Skeletal muscle satellite cell (primary cell): Measurements from ENCODE around the gene PLK3. TPM values are rescaled to one million over a fixed set of nuclear protein-coding genes. Genes with fewer than 3 reads are reported as not detected.
"Not testable (repeated sequence)": the region's sequence is repeated elsewhere in the genome, so short reads cannot be mapped to it uniquely, and the experiment has no call there.

Experiments used
- H3K27me3 ChIP-seq: 2 replicates; pipeline ENCODE4 v1.7.0; 2013; ENCODE audit warnings: low read length; ENCODE audit not compliant: control insufficient read depth, insufficient read depth
- H3K36me3 ChIP-seq: 2 replicates; pipeline ENCODE4 v1.7.0; 2013; ENCODE audit warnings: mild to moderate bottlenecking, control low read depth, low read length; ENCODE audit not compliant: insufficient read depth
- H3K4me1 ChIP-seq: 2 replicates; pipeline ENCODE4 v1.7.0; 2013; ENCODE audit warnings: low read length; ENCODE audit not compliant: control insufficient read depth, insufficient read depth
- H3K4me2 ChIP-seq: 2 replicates; pipeline ENCODE4 v1.7.0; 2013; ENCODE audit warnings: mild to moderate bottlenecking, low read length
- H3K4me3 ChIP-seq: 2 replicates; pipeline ENCODE4 v1.7.0; 2013; ENCODE audit warnings: low read length
- H3K9ac ChIP-seq: 2 replicates; pipeline ENCODE4 v1.7.0; 2013; ENCODE audit warnings: mild to moderate bottlenecking, low read depth, low read length, moderate library complexity
- H3K9me3 ChIP-seq: replicated peaks from 2 replicates; pipeline ENCODE4 v1.7.0; 2013; ENCODE audit warnings: mild to moderate bottlenecking, control low read depth, low read length
- total RNA-seq: library from RNA; depleted of rRNA; stranded (reverse); fragments of >200 nt; gene quantifications from 2 replicates; pipeline ENCODE4 v1.2.3, GENCODE V29; 2012; rRNA removed

The PLK3 gene
- 25.1 and 31.4 TPM in 2 replicates for total RNA-seq

DNA sequence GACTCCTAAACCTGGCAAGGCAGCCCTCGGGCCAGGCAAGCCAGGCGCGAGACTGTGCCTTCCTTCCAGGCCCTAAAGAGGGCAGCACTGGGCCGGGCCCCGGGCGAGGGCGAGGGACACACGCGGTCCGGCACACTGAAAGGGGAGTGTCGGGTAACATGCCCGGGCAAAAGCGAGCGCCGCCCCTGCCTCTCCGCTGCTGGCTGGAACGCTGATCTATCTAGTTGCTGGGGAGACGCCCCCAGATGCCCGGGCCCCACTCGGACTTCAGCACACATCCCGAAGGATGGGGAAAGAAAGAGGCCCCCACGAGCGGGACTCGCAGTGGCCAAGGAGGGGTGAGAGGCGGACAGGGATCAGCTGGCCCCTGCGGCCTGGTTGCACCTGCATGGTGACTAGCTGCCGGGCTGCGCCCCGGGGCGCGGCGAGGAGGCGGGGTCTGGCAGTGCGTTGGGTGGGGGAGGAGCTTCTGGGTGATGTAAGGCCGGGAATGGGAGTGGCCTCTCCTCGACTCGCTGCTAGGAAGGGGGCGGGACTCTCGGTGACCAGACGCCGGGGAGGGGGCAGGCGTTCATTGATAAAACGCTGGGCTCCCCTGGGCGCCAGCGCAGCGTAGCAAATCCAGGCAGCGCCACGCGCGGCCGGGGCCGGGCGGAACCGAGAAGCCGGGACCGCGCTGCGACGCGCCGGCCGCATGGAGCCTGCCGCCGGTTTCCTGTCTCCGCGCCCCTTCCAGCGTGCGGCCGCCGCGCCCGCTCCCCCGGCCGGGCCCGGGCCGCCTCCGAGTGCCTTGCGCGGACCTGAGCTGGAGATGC, at the start of gene PLK3:
PLK3 (plus strand) TSS at position 608 of the 815 bp plus-strand sequence; CDS start at position 695, 87 bp downstream.
- Histone ChIP-seq H3K9ac (peak within 1 kb of the TSS; percentile 93), H3K36me3 (peaks cover 29% of the 10 kb centered on the region), H3K4me2 (peak within 1 kb of the TSS; percentile 97), H3K4me1 (peaks cover 31% of the 10 kb centered on the region), H3K4me3 (peak within 1 kb of the TSS; percentile 85), H3K27me3 (no peaks in the 10 kb centered on the region), H3K9me3 (no peaks in the 10 kb centered on the region)

DNA sequence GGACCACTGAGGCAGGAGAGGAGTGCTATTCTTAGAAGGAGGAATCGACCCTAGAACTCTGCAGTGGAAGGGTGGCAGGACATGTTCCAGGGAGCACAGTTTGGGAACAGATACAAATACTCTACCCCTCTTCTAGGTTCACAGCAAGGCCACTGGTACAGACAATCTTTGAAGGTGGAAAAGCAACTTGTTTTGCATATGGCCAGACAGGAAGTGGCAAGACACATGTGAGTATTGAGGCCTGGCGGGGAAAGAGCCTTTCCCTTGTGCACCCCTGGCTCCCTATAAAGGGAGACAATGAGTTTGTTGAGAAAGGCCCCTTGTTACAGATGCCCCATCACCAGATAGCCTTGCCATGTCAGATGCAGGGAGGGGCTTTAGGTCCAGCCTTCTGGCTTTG, 42.8 kb upstream of the PLK3 start:
- H3K9me3 ChIP-seq: no peaks in the 10 kb centered on the region
- no peak overlapping the region for H3K4me2 ChIP-seq
- H3K4me3 ChIP-seq: no peak overlapping the region
- H3K4me1 ChIP-seq: no peaks in the 10 kb centered on the region
- H3K36me3 ChIP-seq: peaks cover 54% of the 10 kb centered on the region
- no peaks in the 10 kb centered on the region for H3K27me3 ChIP-seq
- no peak overlapping the region for H3K9ac ChIP-seq

DNA sequence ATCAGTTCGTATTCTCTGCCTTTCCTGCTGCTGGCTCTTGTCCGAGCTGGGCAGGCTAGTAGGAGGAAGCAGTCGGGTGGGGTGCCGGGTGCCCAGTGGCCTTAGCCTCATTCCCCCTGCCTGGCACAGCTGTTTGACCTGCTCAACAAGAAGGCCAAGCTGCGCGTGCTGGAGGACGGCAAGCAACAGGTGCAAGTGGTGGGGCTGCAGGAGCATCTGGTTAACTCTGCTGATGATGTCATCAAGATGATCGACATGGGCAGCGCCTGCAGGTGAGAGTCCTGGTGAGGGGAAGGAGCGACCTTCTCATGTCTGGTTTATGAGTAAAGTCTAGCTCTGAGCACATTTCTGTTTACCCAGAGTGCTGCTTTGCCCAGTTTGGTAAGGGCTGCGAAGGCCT, 41.1 kb upstream of the PLK3 start:
- Histone ChIP-seq H3K9me3 (no peaks in the 10 kb centered on the region), H3K4me2 (no peak overlapping the region), H3K4me1 (no peaks in the 10 kb centered on the region), H3K9ac (no peak overlapping the region), H3K27me3 (no peaks in the 10 kb centered on the region), H3K4me3 (no peak overlapping the region), H3K36me3 (peaks cover 55% of the 10 kb centered on the region)

DNA sequence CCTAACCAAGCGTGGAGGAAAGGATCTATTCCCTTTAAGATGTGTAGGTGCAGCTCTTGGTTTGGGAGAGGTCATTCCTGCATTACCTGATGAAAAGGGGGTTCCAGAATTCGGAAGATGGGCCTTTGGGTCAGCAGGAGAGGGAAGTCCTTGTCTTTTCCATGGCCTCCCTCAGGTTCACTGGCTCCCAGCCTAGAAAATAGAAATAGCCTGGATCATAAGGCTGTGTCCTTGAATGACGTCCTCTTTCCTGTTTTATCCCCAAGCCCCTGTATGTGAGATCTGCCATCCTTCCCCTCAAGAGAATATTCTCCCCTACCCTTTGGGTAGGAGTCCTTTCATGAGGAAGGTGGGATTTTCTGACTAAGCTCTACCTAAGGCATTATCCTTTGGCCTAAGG, 39.3 kb upstream of the PLK3 start:
- no peaks in the 10 kb centered on the region for H3K27me3 ChIP-seq
- H3K36me3 ChIP-seq: peaks cover 51% of the 10 kb centered on the region
- no peak overlapping the region for H3K9ac ChIP-seq
- H3K4me1 ChIP-seq: no peaks in the 10 kb centered on the region
- no peak overlapping the region for H3K4me3 ChIP-seq
- H3K9me3 ChIP-seq: no peaks in the 10 kb centered on the region
- no peak overlapping the region for H3K4me2 ChIP-seq

DNA sequence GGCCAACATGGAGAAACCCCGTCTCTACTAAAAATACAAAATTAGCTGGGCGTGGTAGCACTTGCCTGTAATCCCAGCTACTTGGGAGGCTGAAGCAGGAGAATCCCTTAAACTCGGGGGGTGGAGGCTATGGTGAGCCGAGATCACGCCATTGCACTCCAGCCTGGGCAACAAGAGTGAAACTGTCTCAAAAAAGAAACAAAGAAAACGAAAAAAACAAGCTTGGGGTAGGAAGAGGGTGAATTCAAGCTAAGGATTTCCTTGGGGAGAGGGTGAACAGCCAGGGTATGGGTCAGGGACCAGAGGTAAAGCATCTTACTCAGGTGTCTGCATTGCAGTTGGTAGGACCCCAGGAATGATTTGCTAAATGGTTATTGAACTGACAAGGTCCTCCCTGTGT, 33.8 kb upstream of the PLK3 start:
- not testable (repeated sequence) for H3K9ac ChIP-seq, H3K4me3 ChIP-seq, H3K4me2 ChIP-seq, H3K9me3 ChIP-seq, H3K27me3 ChIP-seq, H3K4me1 ChIP-seq
- peaks cover 21% of the 10 kb centered on the region for H3K36me3 ChIP-seq

DNA sequence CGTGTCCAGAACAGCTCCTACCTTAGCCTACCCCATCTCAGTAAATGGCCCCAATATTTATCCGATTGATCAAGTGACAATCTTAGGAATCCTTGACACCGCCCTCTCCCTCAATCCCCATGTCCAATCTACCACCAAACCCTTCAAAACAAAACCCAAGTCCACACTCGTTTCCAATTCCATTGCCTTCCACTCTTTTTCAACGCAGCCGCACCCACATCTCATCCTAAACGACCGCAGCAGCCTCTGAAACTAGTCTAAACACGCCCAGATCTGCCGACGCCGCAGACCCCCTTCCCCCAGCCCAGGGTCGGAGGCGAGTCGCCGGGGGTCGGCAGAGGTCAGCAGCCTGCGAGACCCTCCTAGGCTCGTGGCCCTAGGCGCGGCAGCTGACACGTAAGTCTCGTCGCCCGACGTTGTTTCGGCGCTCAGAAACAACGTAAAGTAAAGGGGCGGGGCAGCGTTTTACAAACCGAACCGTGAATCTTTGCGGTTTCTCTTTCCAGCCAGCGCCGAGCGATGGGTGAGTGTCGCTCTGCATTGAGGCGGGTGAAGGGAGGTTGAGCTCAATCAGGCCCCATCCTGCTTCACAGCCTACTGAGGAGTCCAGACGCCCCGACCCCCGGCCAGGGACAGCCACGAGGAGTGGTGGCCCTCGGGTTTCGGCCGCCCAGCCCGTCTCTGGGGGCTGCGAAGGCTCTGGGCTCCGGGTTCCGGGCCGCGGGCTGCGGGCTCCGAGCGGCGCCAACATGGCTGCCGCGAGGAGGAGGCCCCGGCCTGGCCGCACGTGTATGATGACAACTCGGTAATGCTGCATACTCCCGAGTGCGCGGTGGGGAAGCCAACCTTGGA, 24.9 kb upstream of the PLK3 start, which contains the start of gene RPS8:
RPS8 (plus strand) TSS at position 463 of the 852 bp plus-strand sequence; CDS start at position 520, 57 bp downstream.
- H3K9ac ChIP-seq: peak within 1 kb of the TSS; percentile 95
- peak within 1 kb of the TSS; percentile 94 for H3K4me2 ChIP-seq
- peaks cover 46% of the 10 kb centered on the region for H3K36me3 ChIP-seq
- H3K27me3 ChIP-seq: no peaks in the 10 kb centered on the region
- no peaks in the 10 kb centered on the region for H3K9me3 ChIP-seq
- H3K4me3 ChIP-seq: peak within 1 kb of the TSS; percentile 91
- peaks cover 17% of the 10 kb centered on the region for H3K4me1 ChIP-seq

DNA sequence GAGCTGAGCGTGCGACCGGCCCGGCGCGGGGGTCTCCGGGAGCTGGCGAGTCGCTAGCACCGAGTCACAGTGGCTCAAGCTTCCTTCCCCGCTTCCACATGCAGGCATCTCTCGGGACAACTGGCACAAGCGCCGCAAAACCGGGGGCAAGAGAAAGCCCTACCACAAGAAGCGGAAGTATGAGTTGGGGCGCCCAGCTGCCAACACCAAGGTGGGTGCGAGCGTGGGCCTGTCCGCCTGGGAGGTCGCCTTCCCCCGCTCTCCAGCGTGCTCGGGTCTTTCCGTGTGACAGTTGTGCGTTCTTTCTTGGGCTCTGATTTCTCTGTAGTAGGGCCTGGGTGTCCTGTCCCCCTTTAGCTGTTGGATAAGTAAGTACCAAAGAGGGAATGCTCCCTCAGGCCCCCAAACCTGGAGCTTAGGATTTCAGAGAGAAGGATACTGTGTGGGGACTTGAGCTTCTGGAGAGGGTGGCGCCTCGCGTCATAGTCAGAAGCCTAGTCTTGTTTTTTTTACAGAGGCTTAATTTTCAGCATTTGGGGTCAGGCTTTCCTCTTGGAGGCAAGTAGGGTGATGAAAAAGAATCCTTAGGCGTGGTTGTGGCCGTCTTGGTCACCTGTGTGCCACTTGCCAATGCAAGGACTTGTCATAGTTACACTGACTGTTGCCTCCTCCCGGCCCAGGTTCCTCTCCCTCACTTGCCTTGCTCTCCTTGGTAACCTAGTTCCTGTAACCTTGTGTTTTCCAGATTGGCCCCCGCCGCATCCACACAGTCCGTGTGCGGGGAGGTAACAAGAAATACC, 24.0 kb upstream of the PLK3 start:
- Histone ChIP-seq H3K36me3 (peaks cover 55% of the 10 kb centered on the region), H3K4me2 (peak overlapping the region; percentile 94), H3K4me3 (peak overlapping the region; percentile 91), H3K4me1 (peaks cover 17% of the 10 kb centered on the region), H3K9ac (peak overlapping the region; percentile 95), H3K9me3 (no peaks in the 10 kb centered on the region), H3K27me3 (no peaks in the 10 kb centered on the region)

DNA sequence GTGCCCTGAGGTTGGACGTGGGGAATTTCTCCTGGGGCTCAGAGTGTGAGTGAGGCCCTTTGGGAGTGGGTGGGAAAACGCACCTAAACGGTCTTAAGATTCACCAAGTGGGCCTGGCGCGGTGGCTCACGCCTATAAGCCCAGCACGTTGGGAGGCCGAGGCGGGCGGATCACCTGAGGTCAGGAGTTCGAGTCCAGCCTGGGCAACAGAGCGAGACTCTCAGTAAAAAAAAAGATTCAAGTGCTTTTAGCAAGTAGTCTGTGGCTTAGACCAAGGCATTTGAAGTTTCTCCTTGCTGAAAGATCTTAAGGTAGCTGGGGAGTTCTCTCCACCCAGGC, 23.5 kb upstream of the PLK3 start:
- Histone ChIP-seq H3K27me3 (no peaks in the 10 kb centered on the region), H3K9ac (peak overlapping the region; percentile 95), H3K4me1 (peaks cover 17% of the 10 kb centered on the region), H3K4me3 (peak overlapping the region; percentile 91), H3K9me3 (no peaks in the 10 kb centered on the region), H3K4me2 (peak overlapping the region; percentile 94), H3K36me3 (peaks cover 60% of the 10 kb centered on the region)

DNA sequence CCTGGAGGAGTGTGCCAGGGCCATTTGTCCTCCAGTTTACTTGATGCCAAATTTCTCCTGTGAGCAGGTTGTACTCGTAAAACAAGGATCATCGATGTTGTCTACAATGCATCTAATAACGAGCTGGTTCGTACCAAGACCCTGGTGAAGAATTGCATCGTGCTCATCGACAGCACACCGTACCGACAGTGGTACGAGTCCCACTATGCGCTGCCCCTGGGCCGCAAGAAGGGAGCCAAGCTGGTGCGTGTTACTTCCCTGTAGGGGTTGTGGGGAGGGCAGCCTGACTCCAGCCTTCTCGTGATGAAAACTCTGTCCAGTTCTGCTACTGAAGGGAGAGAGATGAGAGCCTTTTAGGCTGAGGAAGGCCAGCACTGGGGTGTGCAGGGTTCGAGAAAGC, 22.6 kb upstream of the PLK3 start:
- Histone ChIP-seq H3K9ac (peak overlapping the region; percentile 95), H3K4me3 (peak overlapping the region; percentile 91), H3K36me3 (peaks cover 60% of the 10 kb centered on the region)

DNA sequence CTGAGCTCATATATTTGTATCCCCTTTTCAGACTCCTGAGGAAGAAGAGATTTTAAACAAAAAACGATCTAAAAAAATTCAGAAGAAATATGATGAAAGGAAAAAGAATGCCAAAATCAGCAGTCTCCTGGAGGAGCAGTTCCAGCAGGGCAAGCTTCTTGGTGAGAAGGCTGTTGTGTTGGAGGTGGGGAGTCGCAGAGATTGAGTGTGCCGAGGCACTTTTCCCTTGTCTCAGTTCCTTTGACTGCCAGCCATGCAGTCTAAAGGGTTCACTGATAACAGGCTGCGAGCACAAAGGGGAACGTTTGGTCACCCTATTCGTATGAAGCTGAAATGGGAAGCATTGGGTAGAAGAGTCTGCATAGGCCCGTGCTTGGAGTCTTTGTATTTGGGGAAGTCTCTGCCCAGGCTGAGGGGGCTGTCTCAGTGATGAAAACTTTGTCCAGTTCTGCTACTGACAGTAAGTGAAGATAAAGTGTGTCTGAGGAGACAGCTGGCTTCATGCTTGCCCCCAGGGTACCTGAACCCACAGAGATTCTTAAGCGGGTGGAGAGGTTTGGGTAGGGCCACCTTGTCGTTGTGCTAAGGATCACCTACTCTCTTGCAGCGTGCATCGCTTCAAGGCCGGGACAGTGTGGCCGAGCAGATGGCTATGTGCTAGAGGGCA, 22.1 kb upstream of the PLK3 start:
- Histone ChIP-seq H3K4me2 (peak overlapping the region; percentile 94), H3K4me1 (peaks cover 17% of the 10 kb centered on the region), H3K9ac (peak overlapping the region; percentile 95), H3K4me3 (peak overlapping the region; percentile 91), H3K27me3 (no peaks in the 10 kb centered on the region), H3K36me3 (peaks cover 60% of the 10 kb centered on the region), H3K9me3 (no peaks in the 10 kb centered on the region)

More for the DNA sequence above, 22.6 kb upstream of the PLK3 start:
- Histone ChIP-seq H3K9me3 (no peaks in the 10 kb centered on the region), H3K27me3 (no peaks in the 10 kb centered on the region), H3K4me1 (peaks cover 17% of the 10 kb centered on the region), H3K4me2 (peak overlapping the region; percentile 94)
